K562 (cell line): ENCODE data around the gene TEX264. TPM values are rescaled to one million over a fixed set of nuclear protein-coding genes. Genes with fewer than 3 reads are reported as not detected.

Experiments used
- EP400 ChIP-seq: fragments of 450-650 bp; IDR thresholded peaks from 2 replicates; pipeline ENCODE4 v1.6.1; 2017; ENCODE audit warnings: antibody characterized with exemption, mild to moderate bottlenecking, moderate library complexity
- SFPQ ChIP-seq: fragments of 200-400 bp; formaldehyde crosslinking; IDR thresholded peaks from 2 replicates; pipeline ENCODE4 v1.6.1; 2017; ENCODE audit warnings: mild to moderate bottlenecking, low read depth, low read length, moderate library complexity
- ZNF175 ChIP-seq: fragments of 200-800 bp; sonication (Bioruptor generic); IDR thresholded peaks from 2 replicates; pipeline ENCODE4 v1.6.1; 2016; ENCODE audit warnings: low read depth, mild to moderate bottlenecking, missing genetic modification characterization, missing compliant biosample characterization
- polyA plus RNA-seq, 8 experiments: library from polyadenylated mRNA; depleted of rRNA in 4 of 8; stranded (reverse) in 5 of 8; unstranded in 3 of 8; fragments of >200 nt; fragmentation: Nextera tagmentation in 2 of 8; fragmentation: Illumina TruSeq in 1 of 8; extraction: Ambion mirVana in 2 of 8; extraction: Trizol in 1 of 8; gene quantifications; 2 replicates each; pipeline versions ENCODE4 v1.2.1 to v1.2.3, GENCODE V29; 2011 to 2014; ENCODE audit warnings: inconsistent platforms in 1 of 8, missing spikeins in 1 of 8
- total RNA-seq, 7 experiments: library from RNA; depleted of rRNA in 6 of 7; stranded (reverse); fragments of >200 nt in 6 of 7; fragmentation: Illumina TruSeq in 2 of 7; extraction: Trizol in 2 of 7; gene quantifications; 2 replicates each; pipeline versions ENCODE4 v1.2.1 to v1.2.3, GENCODE V29; 2011 to 2021; ENCODE audit warnings: low replicate concordance in 1 of 7
- TF ChIP-seq, protein P1 (sequence below): fragments of 200-800 bp; sonication (Bioruptor generic); IDR thresholded peaks from 2 replicates; pipeline ENCODE4 v1.6.1; 2016; ENCODE audit warnings: missing genetic modification characterization, missing compliant biosample characterization

The TEX264 gene
- total and polyA plus RNA-seq, 9 of the 15 experiments (the other 6 are each of a cell fraction or from before 2014, with no cell fraction given), result 4.1 to 47.0 (median 31.0) TPM

GRCh38 chr3:51702156-51702555, 31.1 kb downstream of the TEX264 start (continued):
- TF ChIP-seq SFPQ, result no peak
- no peak for TF ChIP-seq ZNF175 (CRISPR knock-in tag)
- no peak for TF ChIP-seq EP400
- TF ChIP-seq, protein P1, sequence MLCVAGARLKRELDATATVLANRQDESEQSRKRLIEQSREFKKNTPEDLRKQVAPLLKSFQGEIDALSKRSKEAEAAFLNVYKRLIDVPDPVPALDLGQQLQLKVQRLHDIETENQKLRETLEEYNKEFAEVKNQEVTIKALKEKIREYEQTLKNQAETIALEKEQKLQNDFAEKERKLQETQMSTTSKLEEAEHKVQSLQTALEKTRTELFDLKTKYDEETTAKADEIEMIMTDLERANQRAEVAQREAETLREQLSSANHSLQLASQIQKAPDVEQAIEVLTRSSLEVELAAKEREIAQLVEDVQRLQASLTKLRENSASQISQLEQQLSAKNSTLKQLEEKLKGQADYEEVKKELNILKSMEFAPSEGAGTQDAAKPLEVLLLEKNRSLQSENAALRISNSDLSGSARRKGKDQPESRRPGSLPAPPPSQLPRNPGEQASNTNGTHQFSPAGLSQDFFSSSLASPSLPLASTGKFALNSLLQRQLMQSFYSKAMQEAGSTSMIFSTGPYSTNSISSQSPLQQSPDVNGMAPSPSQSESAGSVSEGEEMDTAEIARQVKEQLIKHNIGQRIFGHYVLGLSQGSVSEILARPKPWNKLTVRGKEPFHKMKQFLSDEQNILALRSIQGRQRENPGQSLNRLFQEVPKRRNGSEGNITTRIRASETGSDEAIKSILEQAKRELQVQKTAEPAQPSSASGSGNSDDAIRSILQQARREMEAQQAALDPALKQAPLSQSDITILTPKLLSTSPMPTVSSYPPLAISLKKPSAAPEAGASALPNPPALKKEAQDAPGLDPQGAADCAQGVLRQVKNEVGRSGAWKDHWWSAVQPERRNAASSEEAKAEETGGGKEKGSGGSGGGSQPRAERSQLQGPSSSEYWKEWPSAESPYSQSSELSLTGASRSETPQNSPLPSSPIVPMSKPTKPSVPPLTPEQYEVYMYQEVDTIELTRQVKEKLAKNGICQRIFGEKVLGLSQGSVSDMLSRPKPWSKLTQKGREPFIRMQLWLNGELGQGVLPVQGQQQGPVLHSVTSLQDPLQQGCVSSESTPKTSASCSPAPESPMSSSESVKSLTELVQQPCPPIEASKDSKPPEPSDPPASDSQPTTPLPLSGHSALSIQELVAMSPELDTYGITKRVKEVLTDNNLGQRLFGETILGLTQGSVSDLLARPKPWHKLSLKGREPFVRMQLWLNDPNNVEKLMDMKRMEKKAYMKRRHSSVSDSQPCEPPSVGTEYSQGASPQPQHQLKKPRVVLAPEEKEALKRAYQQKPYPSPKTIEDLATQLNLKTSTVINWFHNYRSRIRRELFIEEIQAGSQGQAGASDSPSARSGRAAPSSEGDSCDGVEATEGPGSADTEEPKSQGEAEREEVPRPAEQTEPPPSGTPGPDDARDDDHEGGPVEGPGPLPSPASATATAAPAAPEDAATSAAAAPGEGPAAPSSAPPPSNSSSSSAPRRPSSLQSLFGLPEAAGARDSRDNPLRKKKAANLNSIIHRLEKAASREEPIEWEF (CRISPR knock-in tag), result no peak
